IMR-90 (cell line): Measurements from ENCODE around the gene GPR108. TPM values are rescaled to one million over a fixed set of nuclear protein-coding genes. Genes with fewer than 3 reads are reported as not detected.

Source experiments
- ATAC-seq: fragments of 200-7000 bp; cut with Tn5 transposase; 2 replicates; pipeline ENCODE4 v1.9.1; 2020; ENCODE audit warnings: low read depth, mild to moderate bottlenecking, moderate library complexity
- BruUV-seq: library from RNA; stranded (reverse); fragments of 400-500 nt; replicated peaks from 2 replicates; lab custom pipeline; 2021; lab: Mats Ljungman, UMichigan
- CTCF ChIA-PET: fragments of 300-600 bp; formaldehyde crosslinking; extraction: SDS; loops from one replicate; lab custom pipeline; 2021; ENCODE audit warnings: antibody characterized with exemption; lab: Yijun Ruan, JAX
- POLR2A ChIA-PET: fragments of 300-600 bp; sonication (Branson Sonifier 250); formaldehyde crosslinking; loops from one replicate; lab custom pipeline; 2022; ENCODE audit warnings: antibody characterized with exemption; ENCODE audit not compliant: unreplicated experiment; lab: Charles Lee
- DNase-seq: peaks from one replicate; pipeline ENCODE4 v3.0.0; 2013
- H2AFZ ChIP-seq: replicated peaks from 2 replicates; pipeline ENCODE3; 2013; ENCODE audit warnings: low read length, mild to moderate bottlenecking; ENCODE audit not compliant: poor library complexity
- H2AK5ac ChIP-seq: 2 replicates; pipeline ENCODE4 v1.6.1; 2013; ENCODE audit warnings: low read depth, low read length, inconsistent platforms
- H2AK9ac ChIP-seq: replicated peaks from 2 replicates; pipeline ENCODE3; 2013; ENCODE audit warnings: mild to moderate bottlenecking, low read depth, low read length, moderate library complexity; ENCODE audit not compliant: poor library complexity
- H2BK120ac ChIP-seq: 2 replicates; pipeline ENCODE4 v1.6.1; 2013; ENCODE audit warnings: low read depth, low read length, inconsistent platforms
- H2BK15ac ChIP-seq: 3 replicates; pipeline ENCODE4 v1.6.1; 2013; ENCODE audit warnings: low read depth, low read length, inconsistent platforms
- H2BK20ac ChIP-seq: 2 replicates; pipeline ENCODE4 v1.6.1; 2013; ENCODE audit warnings: low read depth, mild to moderate bottlenecking, inconsistent platforms, low read length, moderate library complexity
- H2BK5ac ChIP-seq: 2 replicates; pipeline ENCODE4 v1.6.1; 2013; ENCODE audit warnings: mild to moderate bottlenecking, low read depth, low read length, inconsistent platforms; ENCODE audit not compliant: poor library complexity, severe bottlenecking
- H3K14ac ChIP-seq: replicated peaks from 2 replicates; pipeline ENCODE4 v1.6.1; 2013; ENCODE audit warnings: low read depth, low read length, inconsistent platforms
- H3K18ac ChIP-seq: 2 replicates; pipeline ENCODE4 v1.6.1; 2013; ENCODE audit warnings: low read depth, low read length, control low read depth
- H3K23ac ChIP-seq: 2 replicates; pipeline ENCODE4 v1.6.1; 2013; ENCODE audit warnings: low read depth, low read length, inconsistent platforms
- H3K27ac ChIP-seq: 2 replicates; pipeline ENCODE4 v1.5.1; 2013; ENCODE audit warnings: mild to moderate bottlenecking, control low read depth, low read length; ENCODE audit not compliant: insufficient read depth
- H3K27me3 ChIP-seq: 2 replicates; pipeline ENCODE4 v1.6.1; 2013; ENCODE audit warnings: low read length; ENCODE audit not compliant: control insufficient read depth, insufficient read depth
- H3K36me3 ChIP-seq: 2 replicates; pipeline ENCODE4 v1.6.1; 2013; ENCODE audit warnings: low read length, mixed read lengths; ENCODE audit not compliant: control insufficient read depth, insufficient read depth
- H3K4ac ChIP-seq: 2 replicates; pipeline ENCODE4 v1.6.1; 2013; ENCODE audit warnings: low read depth, low read length, inconsistent platforms
- H3K4me1 ChIP-seq: 2 replicates; pipeline ENCODE4 v1.6.1; 2013; ENCODE audit warnings: low read length, mixed read lengths; ENCODE audit not compliant: control insufficient read depth, insufficient read depth
- H3K4me2 ChIP-seq: 2 replicates; pipeline ENCODE4 v1.6.1; 2013; ENCODE audit warnings: low read depth, mild to moderate bottlenecking, control low read depth, low read length, moderate library complexity
- H3K4me3 ChIP-seq: 2 replicates; pipeline ENCODE4 v1.5.1; 2013; ENCODE audit warnings: low read depth, mild to moderate bottlenecking, control low read depth, low read length, moderate library complexity; ENCODE audit not compliant: insufficient read depth
- H3K56ac ChIP-seq: 2 replicates; pipeline ENCODE4 v1.6.1; 2013; ENCODE audit warnings: low read length, inconsistent platforms; ENCODE audit not compliant: insufficient read depth; ENCODE audit errors: extremely low read depth
- H3K79me1 ChIP-seq, 2 experiments: 2 replicates each; pipeline ENCODE4 v1.6.1; 2013; ENCODE audit warnings: low read length in 2 of 2, inconsistent platforms in 1 of 2, low read depth in 1 of 2
- H3K9ac ChIP-seq: 2 replicates; pipeline ENCODE4 v1.6.1; 2013; ENCODE audit warnings: low read depth, low read length, control low read depth
- H3K9me1 ChIP-seq: 2 replicates; pipeline ENCODE4 v1.6.1; 2013; ENCODE audit warnings: low read length, inconsistent platforms; ENCODE audit not compliant: insufficient read depth
- H3K9me3 ChIP-seq: 2 replicates; pipeline ENCODE4 v1.6.1; 2013; ENCODE audit warnings: low read length; ENCODE audit not compliant: control insufficient read depth, insufficient read depth
- H4K20me1 ChIP-seq: 2 replicates; pipeline ENCODE4 v1.6.1; 2013; ENCODE audit warnings: low read length, inconsistent platforms; ENCODE audit not compliant: insufficient read depth
- H4K5ac ChIP-seq: 2 replicates; pipeline ENCODE4 v1.6.1; 2013; ENCODE audit warnings: mild to moderate bottlenecking, low read depth, low read length, control low read depth
- H4K8ac ChIP-seq, 2 experiments: 2 replicates each; pipeline ENCODE4 v1.6.1; 2013; ENCODE audit warnings: low read depth in 2 of 2, low read length in 2 of 2, control low read depth in 1 of 2, inconsistent platforms in 1 of 2
- H4K91ac ChIP-seq: 2 replicates; pipeline ENCODE4 v1.6.1; 2013; ENCODE audit warnings: low read depth, low read length, inconsistent platforms; ENCODE audit not compliant: insufficient read depth
- BHLHE40 ChIP-seq: fragments of 150-350 bp; IDR thresholded peaks from 2 replicates; pipeline ENCODE4 v1.6.1; 2016; ENCODE audit warnings: mild to moderate bottlenecking, low read depth, low read length
- CEBPB ChIP-seq: IDR thresholded peaks from 2 replicates; pipeline ENCODE4 v1.6.1; 2012; ENCODE audit warnings: low read depth, low read length, improper control_type of control experiment
- CHD1 ChIP-seq: IDR thresholded peaks from 2 replicates; pipeline ENCODE4 v1.6.1; 2012; ENCODE audit warnings: low read depth, low read length, improper control_type of control experiment
- MAFK ChIP-seq: IDR thresholded peaks from 2 replicates; pipeline ENCODE4 v1.6.1; 2012; ENCODE audit warnings: low read depth, low read length, improper control_type of control experiment
- MAZ ChIP-seq: IDR thresholded peaks from 2 replicates; pipeline ENCODE4 v1.6.1; 2012; ENCODE audit warnings: low read depth, mild to moderate bottlenecking, low read length, improper control_type of control experiment, moderate library complexity, borderline replicate concordance
- RAD21 ChIP-seq: IDR thresholded peaks from 2 replicates; pipeline ENCODE4 v1.6.1; 2012; ENCODE audit warnings: low read length, improper control_type of control experiment
- WGBS, 2 experiments: methylation state at CpG; one replicate each; pipeline versions ENCODE4 v1.1.5 to v1.1.7; 2013; ENCODE audit warnings: missing lambda C conversion rate in 2 of 2; ENCODE audit not compliant: insufficient read length in 1 of 2; ENCODE audit errors: extremely low coverage in 2 of 2; 5-methylcytosine and 5-hydroxymethylcytosine counted together
- dilution Hi-C: fragments of 300-500 bp; cut with HindIII; formaldehyde crosslinking; loops from one replicate; pipeline ENCODE4 v1.14.3; 2018; ENCODE audit warnings: low sequenced_read_pairs; ENCODE audit not compliant: unreplicated experiment
- in situ Hi-C: fragments of 300-500 bp; cut with MboI; formaldehyde crosslinking; loops from 3 replicates; pipeline ENCODE4 v1.14.3; 2019; ENCODE audit warnings: low sequenced_read_pairs, inconsistent platforms, mixed read lengths
- intact Hi-C: fragments of 100-400 bp; cut with micrococcal nuclease; formaldehyde crosslinking; loops from 2 replicates; pipeline ENCODE4 v1.10.0; 2022
- polyA plus RNA-seq, 3 experiments: library from polyadenylated mRNA; depleted of rRNA; stranded (reverse); fragments of >200 nt; gene quantifications; 2 replicates each; pipeline ENCODE4 v1.2.3, GENCODE V29; 2012; ENCODE audit warnings: low replicate concordance in 1 of 3
- total RNA-seq: library from RNA; depleted of rRNA; stranded (reverse); fragments of >200 nt; gene quantifications from 2 replicates; pipeline ENCODE4 v1.2.3, GENCODE V29; 2012
- TF ChIP-seq, protein P1 (sequence below): fragments of 150-350 bp; IDR thresholded peaks from 2 replicates; pipeline ENCODE4 v1.6.1; 2016; ENCODE audit warnings: low read depth, mild to moderate bottlenecking, low read length, moderate library complexity, borderline replicate concordance
- TF ChIP-seq, protein P2 (sequence below): conservative IDR thresholded peaks from 2 replicates; pipeline ENCODE4 v1.5.1; 2012; ENCODE audit warnings: mild to moderate bottlenecking, low read depth, low read length, improper control_type of control experiment

The GPR108 gene
- total and polyA plus RNA-seq, 2 of the 4 experiments (the other 2 are of a cell fraction), result 28.0 to 38.9 TPM

DNA sequence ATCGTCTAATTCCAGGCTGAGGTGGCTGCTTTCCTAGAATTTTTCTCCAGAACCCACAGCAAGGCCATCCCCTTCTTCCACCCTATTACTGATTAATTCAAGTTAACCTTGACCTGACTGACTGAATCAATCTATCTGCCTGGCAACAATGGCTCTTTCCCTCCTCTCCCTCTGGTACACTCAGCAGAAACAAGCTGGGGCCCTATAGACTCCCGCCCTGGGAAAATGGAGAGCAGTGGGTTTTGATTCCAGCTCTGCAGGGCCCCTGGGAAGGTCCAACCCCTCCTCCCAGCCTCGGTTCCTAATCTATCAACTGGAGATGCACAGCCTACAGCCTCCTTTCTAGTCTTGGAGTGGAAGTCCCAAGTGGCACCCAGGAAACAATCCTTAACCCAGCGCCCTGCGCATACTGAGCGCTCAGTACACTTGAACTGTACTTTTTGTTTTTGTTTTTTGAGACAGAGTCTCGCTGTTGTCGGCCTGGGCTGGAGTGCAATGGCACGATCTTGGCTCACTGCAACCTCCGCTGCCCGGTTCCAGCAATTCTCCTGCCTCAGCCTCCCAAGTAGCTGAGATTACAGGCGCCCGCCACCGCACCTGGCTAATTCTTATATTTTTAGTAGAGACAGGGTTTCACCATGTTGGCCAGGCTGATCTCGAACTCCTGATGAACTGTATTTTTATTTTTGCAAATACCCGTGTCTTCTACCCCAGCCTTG lies 11.7 kb downstream of the GPR108 start:
- H3K4me3 ChIP-seq, result no peak overlapping the region
- H2AK5ac ChIP-seq, result no peak overlapping the region
- H4K20me1 ChIP-seq, result no peaks in the 10 kb centered on the region
- no peak overlapping the region for H2AFZ ChIP-seq
- no peak overlapping the region for H3K27ac ChIP-seq
- no peak overlapping the region for H3K9ac ChIP-seq
- H3K14ac ChIP-seq, result no peak overlapping the region
- WGBS, 2 experiments, result 47% methylated on average over 3 of the region's 16 CpGs; no CpG with 5 or more reads in 1 of the 2 experiments
- POLR2A ChIA-PET, result no interaction called here
- no peak for TF ChIP-seq CHD1
- TF ChIP-seq, protein P1, sequence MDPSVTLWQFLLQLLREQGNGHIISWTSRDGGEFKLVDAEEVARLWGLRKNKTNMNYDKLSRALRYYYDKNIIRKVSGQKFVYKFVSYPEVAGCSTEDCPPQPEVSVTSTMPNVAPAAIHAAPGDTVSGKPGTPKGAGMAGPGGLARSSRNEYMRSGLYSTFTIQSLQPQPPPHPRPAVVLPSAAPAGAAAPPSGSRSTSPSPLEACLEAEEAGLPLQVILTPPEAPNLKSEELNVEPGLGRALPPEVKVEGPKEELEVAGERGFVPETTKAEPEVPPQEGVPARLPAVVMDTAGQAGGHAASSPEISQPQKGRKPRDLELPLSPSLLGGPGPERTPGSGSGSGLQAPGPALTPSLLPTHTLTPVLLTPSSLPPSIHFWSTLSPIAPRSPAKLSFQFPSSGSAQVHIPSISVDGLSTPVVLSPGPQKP, result no peak
- TF ChIP-seq, protein P2, sequence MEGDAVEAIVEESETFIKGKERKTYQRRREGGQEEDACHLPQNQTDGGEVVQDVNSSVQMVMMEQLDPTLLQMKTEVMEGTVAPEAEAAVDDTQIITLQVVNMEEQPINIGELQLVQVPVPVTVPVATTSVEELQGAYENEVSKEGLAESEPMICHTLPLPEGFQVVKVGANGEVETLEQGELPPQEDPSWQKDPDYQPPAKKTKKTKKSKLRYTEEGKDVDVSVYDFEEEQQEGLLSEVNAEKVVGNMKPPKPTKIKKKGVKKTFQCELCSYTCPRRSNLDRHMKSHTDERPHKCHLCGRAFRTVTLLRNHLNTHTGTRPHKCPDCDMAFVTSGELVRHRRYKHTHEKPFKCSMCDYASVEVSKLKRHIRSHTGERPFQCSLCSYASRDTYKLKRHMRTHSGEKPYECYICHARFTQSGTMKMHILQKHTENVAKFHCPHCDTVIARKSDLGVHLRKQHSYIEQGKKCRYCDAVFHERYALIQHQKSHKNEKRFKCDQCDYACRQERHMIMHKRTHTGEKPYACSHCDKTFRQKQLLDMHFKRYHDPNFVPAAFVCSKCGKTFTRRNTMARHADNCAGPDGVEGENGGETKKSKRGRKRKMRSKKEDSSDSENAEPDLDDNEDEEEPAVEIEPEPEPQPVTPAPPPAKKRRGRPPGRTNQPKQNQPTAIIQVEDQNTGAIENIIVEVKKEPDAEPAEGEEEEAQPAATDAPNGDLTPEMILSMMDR, result no peak
- no peak for TF ChIP-seq CEBPB
- no peak for TF ChIP-seq MAFK
- TF ChIP-seq BHLHE40, result no peak
- no peak for TF ChIP-seq RAD21
- no peak for TF ChIP-seq MAZ
- no peak overlapping the region for H2BK20ac ChIP-seq
- no peaks in the 10 kb centered on the region for H3K79me1 ChIP-seq
- no peaks in the 10 kb centered on the region for H3K9me3 ChIP-seq
- ATAC-seq (no peak), DNase-seq (no peak)
- no peak overlapping the region for H2BK5ac ChIP-seq
- intact Hi-C loops, result no loop called here
- H2AK9ac ChIP-seq, result no peak overlapping the region
- dilution Hi-C loops, result no loop called here
- H3K9me1 ChIP-seq, result no peaks in the 10 kb centered on the region; the same call in 1 of the 2 replicates
- no peak overlapping the region for H3K4ac ChIP-seq
- no peaks in the 10 kb centered on the region for H3K27me3 ChIP-seq
- no peak overlapping the region for H4K91ac ChIP-seq
- no peak overlapping the region for H3K23ac ChIP-seq
- H4K8ac ChIP-seq, result no peak overlapping the region
- no peak overlapping the region for H3K56ac ChIP-seq
- no peaks in the 10 kb centered on the region for H3K36me3 ChIP-seq
- no peak overlapping the region for H4K5ac ChIP-seq
- no peak overlapping the region for H3K4me2 ChIP-seq
- H2BK120ac ChIP-seq, result no peak overlapping the region
- H3K4me1 ChIP-seq, result peaks cover 2% of the 10 kb centered on the region; the same call in 1 of the 2 replicates
- in situ Hi-C loops, result no loop called here
- no peak overlapping the region for H2BK15ac ChIP-seq
- no TSS peak for BruUV-seq
- H3K18ac ChIP-seq, result no peak overlapping the region
- CTCF ChIA-PET, result no interaction called here
